GM19023 (cell line): ENCODE results near the gene KRTAP5-5.

Source experiments
- ATAC-seq: cut with Tn5 transposase; IDR thresholded peaks from one replicate; pipeline ENCODE4 v1.9.1; 2021; ENCODE audit warnings: mild to moderate bottlenecking, moderate library complexity; ENCODE audit not compliant: unreplicated experiment

The KRTAP5-5 gene

DNA sequence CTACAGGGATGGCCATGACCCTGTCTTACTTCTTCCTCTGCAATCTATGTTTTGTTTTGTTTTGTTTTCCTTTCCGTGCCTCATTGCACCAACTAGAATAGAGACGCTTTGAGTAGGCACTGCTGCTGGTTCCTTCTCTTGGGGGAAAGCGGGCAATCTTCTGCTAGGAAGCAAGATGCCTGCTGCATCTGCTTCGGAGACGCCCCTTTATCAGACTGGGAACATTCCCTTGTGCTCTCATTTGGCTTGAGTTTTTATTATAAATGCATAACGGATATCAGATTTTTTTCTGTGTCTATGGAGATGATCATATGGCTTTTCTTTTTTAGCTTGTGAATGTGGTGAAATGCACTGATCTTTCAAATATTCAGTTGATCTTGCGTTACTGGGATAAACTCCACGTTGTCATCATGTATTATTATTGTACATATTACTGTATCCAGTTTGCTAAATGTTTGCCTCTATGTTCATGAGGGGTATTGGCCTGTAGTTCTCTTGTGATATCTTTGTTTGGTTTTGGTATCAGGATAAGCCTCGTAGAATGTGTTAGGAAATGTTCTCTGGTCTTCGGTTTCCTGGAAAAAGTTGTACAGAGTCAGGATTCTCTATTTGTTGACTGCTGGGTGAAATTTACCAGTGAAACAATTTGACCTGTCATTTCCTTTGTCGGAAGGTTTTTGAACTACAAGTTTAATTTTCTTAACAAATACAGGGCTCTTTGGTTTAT lies 44.0 kb downstream of the KRTAP5-5 start:
- no peak for ATAC-seq

GRCh38 chr11:1674173-1675131 lies 44.9 kb downstream of the KRTAP5-5 start:
- no peak for ATAC-seq

DNA sequence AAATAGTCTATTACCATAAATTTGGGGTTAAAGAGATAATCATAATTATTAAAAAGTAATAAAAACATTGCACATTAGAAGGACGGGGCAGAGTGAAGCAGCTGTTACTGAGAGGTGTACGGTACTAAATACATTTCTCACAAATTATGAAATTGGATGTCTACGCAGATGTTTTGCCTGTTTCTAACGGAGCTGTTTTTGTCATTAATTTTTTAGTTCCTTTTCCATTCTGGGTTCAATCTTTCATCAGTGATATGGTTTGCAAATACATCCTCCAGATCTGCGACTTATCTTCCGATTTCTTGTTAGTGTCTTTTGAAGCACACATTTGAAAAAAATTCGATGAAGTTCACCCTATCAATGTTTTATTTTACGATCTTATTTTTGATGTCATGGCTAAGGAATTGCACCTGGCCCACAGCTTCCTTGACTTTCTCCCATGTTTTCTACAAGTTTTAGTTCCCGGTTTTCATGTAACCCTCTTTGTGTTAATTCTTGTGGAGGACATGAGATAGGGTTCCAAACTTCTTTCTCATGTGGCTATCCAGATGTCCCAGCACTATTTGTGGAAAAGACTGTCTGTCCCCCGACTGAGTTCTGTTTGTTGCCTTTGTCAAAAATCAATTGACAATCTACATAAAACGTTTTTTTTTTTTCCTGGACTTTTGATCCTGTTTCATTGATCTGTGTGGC lies 46.1 kb downstream of the KRTAP5-5 start:
- no peak for ATAC-seq

DNA sequence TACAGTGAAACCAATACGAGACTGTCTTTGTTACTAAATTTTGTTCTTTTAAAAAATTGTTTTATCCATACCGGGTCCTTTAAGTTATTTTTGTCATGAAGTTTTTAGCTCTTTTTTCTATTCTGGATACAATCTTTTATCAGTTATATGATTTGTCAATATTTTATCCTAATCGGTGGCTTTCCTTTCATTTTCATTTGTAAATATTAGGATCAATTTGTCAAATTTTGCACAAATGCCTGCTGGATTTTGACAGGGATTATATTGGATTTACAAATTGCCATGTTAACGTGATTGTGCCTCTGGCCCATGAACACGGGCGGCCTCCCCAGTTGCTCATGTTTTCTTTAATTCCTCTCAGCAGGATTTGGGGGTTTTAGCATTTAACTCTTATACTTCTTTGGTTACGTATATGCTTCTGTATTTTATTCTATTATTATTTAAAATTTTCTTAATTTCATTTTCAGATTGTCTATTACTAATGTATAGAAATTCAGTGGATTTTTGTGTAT lies 46.7 kb downstream of the KRTAP5-5 start:
- no peak for ATAC-seq

- no peak for ATAC-seq
Measured at GRCh38 chr11:1679881-1680280, 50.3 kb downstream of the KRTAP5-5 start.
